Measurements from ENCODE around the gene ZNF341.

The ZNF341 gene

DNA sequence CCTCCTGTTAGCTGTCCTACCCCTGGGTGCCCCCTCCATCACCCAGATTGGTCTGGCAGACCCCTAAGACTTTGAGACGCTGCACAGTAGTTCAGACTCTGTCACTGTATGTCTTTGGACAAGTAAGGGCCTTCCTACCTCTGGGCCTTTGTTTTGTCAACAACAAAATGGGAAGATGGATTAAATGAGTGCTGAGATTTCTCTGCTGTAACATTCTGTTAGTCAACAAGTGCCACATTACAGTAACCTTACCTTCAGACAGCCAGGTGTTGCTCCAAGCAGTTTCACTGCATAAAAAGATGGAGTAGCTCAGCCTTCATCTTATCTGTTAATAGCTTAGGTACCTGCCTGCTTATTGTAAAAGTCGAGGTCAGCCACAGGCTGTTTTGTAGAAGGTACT, 95.3 kb downstream of the ZNF341 start:
- TF ChIP-seq, protein P1, sequence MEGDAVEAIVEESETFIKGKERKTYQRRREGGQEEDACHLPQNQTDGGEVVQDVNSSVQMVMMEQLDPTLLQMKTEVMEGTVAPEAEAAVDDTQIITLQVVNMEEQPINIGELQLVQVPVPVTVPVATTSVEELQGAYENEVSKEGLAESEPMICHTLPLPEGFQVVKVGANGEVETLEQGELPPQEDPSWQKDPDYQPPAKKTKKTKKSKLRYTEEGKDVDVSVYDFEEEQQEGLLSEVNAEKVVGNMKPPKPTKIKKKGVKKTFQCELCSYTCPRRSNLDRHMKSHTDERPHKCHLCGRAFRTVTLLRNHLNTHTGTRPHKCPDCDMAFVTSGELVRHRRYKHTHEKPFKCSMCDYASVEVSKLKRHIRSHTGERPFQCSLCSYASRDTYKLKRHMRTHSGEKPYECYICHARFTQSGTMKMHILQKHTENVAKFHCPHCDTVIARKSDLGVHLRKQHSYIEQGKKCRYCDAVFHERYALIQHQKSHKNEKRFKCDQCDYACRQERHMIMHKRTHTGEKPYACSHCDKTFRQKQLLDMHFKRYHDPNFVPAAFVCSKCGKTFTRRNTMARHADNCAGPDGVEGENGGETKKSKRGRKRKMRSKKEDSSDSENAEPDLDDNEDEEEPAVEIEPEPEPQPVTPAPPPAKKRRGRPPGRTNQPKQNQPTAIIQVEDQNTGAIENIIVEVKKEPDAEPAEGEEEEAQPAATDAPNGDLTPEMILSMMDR (conservative IDR thresholded peaks at IDR 0.05; ENCODE audit: low read depth) = no peak
- no peak for DNase-seq (ENCODE audit: low spot score)
- ChIA-PET POLR2A (ENCODE audit: low non-redundant PET) (no interaction called here), CTCF (no interaction called here)
- no peak overlapping the region for H3K27ac ChIP-seq

DNA sequence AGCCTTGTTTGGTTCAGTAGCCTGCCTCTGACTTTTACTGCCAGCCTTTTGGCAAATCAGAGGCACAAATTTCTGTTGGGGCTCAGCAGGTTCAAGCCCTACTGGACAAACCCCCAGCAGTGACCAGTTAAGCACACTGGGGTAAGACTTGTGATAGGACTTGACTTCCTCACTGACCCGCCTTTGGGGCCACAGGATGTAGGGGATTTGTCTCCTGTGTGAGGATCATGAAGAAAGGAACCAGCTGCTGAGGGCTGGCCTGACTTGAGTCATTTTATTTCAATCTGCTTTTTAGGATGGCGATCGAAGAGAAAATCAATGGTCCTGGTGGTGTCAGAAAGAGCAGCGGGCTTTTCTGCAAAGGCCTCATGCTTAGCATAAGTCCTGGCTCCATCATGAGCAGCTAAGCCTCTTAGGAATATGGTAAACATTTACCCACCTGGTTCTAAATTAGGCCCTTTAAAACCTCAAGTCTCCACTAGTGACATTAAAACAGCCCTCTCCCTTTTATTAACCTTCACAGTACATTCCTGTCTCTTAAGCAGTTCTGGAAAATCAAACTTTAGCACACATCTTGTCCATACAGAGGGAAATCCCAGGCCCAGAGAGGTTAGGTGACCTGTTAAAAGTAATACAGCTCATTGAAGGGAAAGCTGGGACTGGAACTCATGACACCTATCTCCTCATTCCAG, 96.0 kb downstream of the ZNF341 start:
- TF ChIP-seq, protein P1 (conservative IDR thresholded peaks at IDR 0.05; ENCODE audit: low read depth) = no peak
- CTCF ChIA-PET = no interaction called here
- H3K27ac ChIP-seq = no peak overlapping the region
- POLR2A ChIA-PET (ENCODE audit: low non-redundant PET) = no interaction called here
- DNase-seq (ENCODE audit: low spot score) = no peak

DNA sequence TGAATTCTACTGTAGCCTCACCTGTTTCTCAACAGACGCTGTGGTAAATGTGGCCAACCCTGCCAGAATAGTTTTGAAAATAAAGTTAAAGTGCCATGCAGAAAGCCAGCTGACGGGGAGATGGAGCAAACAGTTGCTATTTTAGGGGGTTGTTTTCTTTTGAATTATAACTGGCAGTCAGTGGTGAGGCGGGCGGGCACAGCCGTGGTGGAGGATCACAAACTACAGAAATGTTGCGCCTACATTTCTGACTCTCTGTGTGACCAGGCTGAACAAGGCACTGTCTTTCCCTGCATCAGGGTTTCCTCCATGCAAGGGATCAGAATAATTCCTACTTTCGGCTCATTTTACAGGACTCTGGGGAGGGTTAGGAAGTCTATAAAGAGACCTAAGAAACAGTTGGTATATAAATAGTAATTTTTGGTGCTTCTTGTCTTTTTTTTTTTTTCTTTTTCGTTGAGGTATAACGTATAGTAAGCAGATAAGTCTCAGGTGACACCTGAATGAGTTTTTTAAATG, 96.6 kb downstream of the ZNF341 start:
- no peak overlapping the region for H3K27ac ChIP-seq
- TF ChIP-seq, protein P1 (conservative IDR thresholded peaks at IDR 0.05; ENCODE audit: low read depth) = no peak
- CTCF ChIA-PET = interaction anchor here (0.7 kb wide), 1 partner anchor 40 kb away, joined by 3 read pairs; no protein-coding TSS in a partner anchor
- no peak for DNase-seq (ENCODE audit: low spot score)
- POLR2A ChIA-PET (ENCODE audit: low non-redundant PET) = interaction anchor here (0.6 kb wide), 1 partner anchor 11 kb away, joined by 3 read pairs; no protein-coding TSS in a partner anchor

DNA sequence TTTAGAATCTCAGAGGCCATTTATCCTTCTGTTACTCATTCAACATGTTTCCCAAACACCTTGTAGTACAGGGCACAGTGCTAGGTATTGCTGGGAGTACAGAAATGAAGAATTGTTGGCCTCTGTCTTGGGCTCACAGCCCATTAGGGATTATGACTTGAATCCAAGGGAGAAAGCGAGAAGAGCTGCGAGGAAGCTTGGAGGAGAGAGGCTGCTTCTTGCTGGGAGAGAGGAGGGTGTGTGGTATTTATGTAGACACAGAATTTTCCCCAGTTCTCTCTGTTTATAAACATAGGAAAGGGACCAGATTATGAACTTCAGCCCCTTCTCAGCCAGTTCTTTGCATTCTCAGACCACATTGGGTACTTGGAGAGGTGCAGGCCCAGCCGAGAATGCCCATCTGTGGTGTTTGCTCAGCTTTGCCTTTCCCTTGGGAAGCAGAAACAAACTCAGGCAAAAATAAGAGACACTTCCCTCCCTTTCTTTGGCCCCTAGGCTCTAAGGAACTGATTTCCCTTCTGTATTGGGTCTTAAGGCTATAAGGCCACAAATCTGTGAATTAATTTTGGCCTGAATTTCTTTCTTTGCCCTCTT, 97.3 kb downstream of the ZNF341 start:
- DNase-seq (ENCODE audit: low spot score) = no peak
- no peak overlapping the region for H3K27ac ChIP-seq
- POLR2A ChIA-PET (ENCODE audit: low non-redundant PET) = interaction anchor here (0.6 kb wide), 1 partner anchor 12 kb away, joined by 3 read pairs; no protein-coding TSS in a partner anchor
- TF ChIP-seq, protein P1 (conservative IDR thresholded peaks at IDR 0.05; ENCODE audit: low read depth) = no peak
- CTCF ChIA-PET = interaction anchor here (0.7 kb wide), 1 partner anchor 41 kb away, joined by 3 read pairs; no protein-coding TSS in a partner anchor

DNA sequence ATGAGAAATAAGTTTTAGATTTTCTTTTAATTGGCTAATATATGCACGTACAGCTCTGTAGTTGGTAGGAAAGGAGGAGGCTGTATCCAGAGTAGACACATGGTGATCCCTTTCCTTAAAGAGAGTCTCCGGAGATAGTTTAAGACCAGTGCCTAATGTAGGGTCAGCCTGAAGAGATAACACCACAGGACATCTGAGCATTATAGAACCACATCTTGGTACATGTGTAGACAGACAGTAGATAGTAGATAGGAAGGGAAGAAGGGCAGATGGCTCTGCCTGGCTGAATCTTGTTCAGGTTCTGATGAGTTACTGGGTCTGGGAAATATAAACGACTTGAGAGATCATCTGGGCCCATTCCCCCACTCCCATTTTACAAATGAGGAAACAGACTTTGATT, 97.8 kb downstream of the ZNF341 start:
- no peak for DNase-seq (ENCODE audit: low spot score)
- ChIA-PET CTCF (interaction anchor here (0.6 kb wide), 1 partner anchor 1350 kb away, joined by 3 read pairs; no protein-coding TSS in a partner anchor), POLR2A (ENCODE audit: low non-redundant PET) (no interaction called here)
- no peak overlapping the region for H3K27ac ChIP-seq
- TF ChIP-seq, protein P1 (conservative IDR thresholded peaks at IDR 0.05; ENCODE audit: low read depth) = no peak

DNA sequence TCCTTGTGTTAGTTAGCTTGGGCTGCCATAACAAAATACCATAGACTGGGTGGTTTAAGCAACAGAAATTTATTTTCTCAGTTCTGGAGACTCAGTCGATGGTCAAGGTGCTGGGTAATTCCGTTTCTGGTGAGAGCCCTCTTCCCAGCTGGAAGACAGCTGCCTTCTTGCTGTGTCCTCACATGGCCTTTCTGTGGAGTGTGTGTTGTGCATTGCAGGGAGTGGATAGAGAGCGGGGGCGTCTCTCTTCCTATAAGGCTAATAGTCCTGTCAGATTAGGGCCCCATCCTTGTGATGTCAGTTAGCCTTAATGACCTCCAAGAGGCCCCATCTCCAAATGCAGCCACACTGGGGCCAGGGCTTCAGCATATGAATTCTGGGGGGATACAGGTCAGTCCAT, 98.6 kb downstream of the ZNF341 start:
- ChIA-PET POLR2A (ENCODE audit: low non-redundant PET) (interaction anchor here (0.6 to 0.7 kb wide), 2 partner anchors 18 to 20 kb away, joined by 3 to 4 read pairs; no protein-coding TSS in a partner anchor), CTCF (interaction anchor here (0.6 to 0.9 kb wide), 4 partner anchors 14 to 1351 kb away, joined by 3 to 7 read pairs (median 4); no protein-coding TSS in a partner anchor)
- H3K27ac ChIP-seq = no peak overlapping the region
- TF ChIP-seq, protein P1 (conservative IDR thresholded peaks at IDR 0.05; ENCODE audit: low read depth) = no peak
- no peak for DNase-seq (ENCODE audit: low spot score)
